ENCODE measurements around the gene SIX3. TPM values are rescaled to one million over a fixed set of nuclear protein-coding genes. Genes with fewer than 3 reads are reported as not detected.
A peak's percentile ranks its signal among the peaks of the same experiment; 100 is the strongest.

Gene SIX3
- total RNA-seq, 1 donor from 2014 or later = not detected

DNA sequence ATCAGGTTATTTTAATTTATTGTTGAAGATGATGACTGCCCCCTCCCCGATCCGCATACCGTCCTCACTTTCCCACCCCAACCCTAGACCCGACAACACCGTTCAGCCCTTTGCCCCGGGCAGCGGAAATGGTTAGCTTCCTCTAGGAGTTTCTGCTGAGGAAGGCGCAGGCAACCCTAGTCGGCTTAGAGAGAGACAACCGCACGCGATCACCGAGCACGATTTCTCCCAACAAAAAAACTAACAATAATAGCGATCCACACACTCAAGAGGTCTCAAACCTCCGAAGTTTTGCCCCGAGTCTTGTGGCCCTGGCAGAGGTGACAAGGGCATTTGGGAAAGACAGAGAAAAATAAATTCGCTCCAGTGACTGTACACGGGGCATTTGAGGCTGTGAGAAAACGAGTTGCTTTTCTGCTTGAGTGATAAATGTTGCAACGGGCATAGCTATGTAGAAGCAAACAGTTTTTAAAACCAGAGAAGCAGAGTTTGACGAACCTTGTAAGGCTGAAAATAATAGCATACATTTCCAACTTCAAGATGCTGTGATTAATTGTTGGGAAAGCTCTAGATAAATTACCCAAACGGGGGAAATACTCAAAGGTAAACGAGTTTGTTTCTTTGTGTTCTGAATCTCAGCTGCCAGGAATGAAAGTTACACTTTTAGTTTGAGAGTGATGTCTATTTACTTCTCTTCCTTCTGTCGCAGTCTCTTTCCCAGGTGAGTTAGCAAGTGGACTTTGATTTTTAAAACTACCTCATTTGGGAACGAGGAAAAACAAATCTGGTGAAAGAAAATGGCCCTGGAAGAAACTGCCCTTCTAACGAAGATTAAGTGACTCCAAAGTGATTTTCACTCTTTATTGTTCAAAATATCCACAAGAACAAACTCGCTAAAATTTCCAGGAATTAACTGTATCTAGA is 11.0 kb upstream of the SIX3 start:
- peak; percentile 48 for DNase-seq (ENCODE audit: low read depth)
- H3K4me3 ChIP-seq (ENCODE audit: low read depth, low read length) = no peak overlapping the region
- TF ChIP-seq, protein P1, sequence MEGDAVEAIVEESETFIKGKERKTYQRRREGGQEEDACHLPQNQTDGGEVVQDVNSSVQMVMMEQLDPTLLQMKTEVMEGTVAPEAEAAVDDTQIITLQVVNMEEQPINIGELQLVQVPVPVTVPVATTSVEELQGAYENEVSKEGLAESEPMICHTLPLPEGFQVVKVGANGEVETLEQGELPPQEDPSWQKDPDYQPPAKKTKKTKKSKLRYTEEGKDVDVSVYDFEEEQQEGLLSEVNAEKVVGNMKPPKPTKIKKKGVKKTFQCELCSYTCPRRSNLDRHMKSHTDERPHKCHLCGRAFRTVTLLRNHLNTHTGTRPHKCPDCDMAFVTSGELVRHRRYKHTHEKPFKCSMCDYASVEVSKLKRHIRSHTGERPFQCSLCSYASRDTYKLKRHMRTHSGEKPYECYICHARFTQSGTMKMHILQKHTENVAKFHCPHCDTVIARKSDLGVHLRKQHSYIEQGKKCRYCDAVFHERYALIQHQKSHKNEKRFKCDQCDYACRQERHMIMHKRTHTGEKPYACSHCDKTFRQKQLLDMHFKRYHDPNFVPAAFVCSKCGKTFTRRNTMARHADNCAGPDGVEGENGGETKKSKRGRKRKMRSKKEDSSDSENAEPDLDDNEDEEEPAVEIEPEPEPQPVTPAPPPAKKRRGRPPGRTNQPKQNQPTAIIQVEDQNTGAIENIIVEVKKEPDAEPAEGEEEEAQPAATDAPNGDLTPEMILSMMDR (conservative IDR thresholded peaks at IDR 0.05; ENCODE audit: low read depth, low read length) = no peak

DNA sequence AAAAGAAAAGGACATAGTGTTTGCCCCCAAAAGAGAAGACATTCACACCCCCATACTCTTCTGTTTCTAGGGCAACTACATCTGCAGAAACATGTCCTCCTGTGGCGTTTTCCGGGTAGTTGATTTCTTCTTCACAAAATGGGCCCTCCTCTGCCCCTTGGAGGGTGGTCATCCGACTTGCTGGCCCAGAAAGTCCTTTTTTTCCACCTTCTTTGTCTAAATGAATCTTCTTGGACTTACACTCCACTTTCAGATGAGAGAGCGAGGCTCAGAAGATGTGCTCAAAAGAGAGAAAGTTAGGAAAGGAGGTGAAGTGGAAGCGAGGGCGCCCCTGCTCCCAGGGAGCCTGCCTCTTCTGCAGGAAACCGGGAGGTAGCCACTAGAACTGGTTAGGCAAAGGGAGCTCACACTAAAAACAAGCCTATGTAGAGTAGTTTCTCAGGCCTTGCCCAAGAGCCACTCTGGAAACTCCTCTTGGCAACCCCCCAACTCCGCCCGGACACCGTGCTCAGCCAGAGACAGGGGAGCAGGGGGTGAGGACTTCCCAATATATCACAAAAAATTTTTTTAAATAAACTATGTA is 10.2 kb upstream of the SIX3 start:
- TF ChIP-seq, protein P1 (conservative IDR thresholded peaks at IDR 0.05; ENCODE audit: low read depth, low read length) = no peak
- no peak for DNase-seq (ENCODE audit: low read depth)

DNA sequence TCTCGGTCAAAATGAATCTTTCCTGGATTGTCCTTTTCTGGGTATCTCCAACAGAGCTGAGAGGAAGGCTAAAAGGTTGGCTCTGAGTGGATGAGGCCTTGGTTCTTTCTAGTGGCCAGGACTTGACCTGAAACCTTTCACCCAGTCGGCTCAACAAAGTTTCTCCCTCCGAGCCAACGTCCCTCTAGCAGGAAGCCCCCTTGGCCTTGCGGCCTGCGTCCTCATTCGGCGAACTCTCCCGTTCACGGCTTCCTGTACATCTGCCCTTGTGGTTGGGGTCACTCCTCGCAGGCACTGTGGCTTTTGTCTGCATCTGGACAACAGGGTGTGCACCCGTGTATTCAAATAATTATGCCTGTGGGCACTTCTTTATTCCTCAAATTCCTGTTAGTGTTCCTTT is 9.4 kb upstream of the SIX3 start:
- no peak for DNase-seq (ENCODE audit: low read depth)
- TF ChIP-seq, protein P1 (conservative IDR thresholded peaks at IDR 0.05; ENCODE audit: low read depth, low read length) = no peak
- H3K4me3 ChIP-seq (ENCODE audit: low read depth, low read length) = no peak overlapping the region

More for the DNA sequence above, 10.2 kb upstream of the SIX3 start:
- no peak overlapping the region for H3K4me3 ChIP-seq (ENCODE audit: low read depth, low read length)

DNA sequence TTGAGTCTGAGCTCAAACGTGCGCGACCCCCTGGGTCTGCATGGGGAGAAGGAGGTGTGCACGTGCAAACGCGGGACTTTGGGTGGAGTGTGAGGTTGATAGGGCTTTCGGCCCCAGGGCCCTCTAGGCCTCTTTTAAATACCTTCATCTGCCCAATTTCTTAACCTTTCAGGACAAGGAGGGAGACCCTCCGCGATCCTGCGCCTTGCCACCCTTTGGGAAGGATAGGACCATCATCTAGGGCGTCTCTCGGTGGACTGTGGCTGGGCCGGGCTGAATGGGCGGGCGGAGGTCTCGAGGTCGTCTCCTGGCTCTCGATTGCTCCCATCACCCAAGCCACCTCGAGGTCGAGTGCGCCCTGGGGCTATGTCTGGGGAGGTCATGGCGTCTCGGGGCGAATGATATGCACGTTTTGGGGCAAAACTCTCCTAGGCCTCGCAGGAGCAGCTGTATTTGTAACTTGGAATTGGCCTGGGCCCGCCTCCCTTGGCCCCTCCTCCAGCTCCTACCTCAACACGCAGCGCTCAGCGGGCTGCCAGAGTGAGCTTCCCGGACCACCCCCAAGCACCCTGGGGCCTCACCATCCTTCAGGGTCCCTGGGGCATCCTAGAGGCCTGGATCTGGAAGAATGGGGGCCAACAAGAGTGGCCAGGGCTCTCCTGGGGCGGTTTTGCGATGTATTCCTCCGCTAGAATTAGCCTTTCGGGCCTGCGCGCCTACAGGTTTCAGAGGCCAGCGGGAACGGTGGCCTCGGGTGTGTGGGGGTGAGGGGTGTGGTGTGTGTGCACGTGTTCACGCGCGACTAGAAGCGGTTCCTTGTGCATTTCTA is 8.7 kb upstream of the SIX3 start:
- TF ChIP-seq, protein P1 (conservative IDR thresholded peaks at IDR 0.05; ENCODE audit: low read depth, low read length) = no peak
- H3K4me3 ChIP-seq (ENCODE audit: low read depth, low read length) = no peak overlapping the region
- no peak for DNase-seq (ENCODE audit: low read depth)

DNA sequence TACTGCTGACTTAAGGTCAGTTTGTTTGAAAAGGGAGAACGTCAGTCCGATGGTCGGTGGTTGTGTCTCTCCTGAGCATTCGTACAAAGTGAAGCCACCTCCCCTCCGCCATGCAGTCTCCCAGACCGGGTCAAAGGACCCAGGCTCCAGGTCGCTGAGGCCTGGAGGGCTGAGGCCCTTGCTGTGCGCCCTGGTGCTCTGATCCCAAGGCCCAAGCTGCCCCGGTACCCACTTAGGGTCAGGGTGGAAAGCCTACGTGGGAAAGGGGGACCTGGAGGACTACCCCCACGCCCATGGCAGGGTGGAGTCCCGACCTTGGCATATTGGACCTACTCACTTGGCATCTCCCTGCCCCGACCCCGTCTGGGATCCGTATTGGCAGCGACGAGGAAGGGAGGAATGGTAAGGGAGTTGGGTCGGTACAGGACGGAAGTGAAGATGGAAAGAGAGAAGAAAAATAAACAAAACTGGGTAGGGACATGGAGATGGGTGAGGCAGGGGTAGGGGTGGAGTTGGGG is 8.0 kb upstream of the SIX3 start:
- TF ChIP-seq, protein P1 (conservative IDR thresholded peaks at IDR 0.05; ENCODE audit: low read depth, low read length) = no peak
- no peak overlapping the region for H3K4me3 ChIP-seq (ENCODE audit: low read depth, low read length)
- no peak for DNase-seq (ENCODE audit: low read depth)

DNA sequence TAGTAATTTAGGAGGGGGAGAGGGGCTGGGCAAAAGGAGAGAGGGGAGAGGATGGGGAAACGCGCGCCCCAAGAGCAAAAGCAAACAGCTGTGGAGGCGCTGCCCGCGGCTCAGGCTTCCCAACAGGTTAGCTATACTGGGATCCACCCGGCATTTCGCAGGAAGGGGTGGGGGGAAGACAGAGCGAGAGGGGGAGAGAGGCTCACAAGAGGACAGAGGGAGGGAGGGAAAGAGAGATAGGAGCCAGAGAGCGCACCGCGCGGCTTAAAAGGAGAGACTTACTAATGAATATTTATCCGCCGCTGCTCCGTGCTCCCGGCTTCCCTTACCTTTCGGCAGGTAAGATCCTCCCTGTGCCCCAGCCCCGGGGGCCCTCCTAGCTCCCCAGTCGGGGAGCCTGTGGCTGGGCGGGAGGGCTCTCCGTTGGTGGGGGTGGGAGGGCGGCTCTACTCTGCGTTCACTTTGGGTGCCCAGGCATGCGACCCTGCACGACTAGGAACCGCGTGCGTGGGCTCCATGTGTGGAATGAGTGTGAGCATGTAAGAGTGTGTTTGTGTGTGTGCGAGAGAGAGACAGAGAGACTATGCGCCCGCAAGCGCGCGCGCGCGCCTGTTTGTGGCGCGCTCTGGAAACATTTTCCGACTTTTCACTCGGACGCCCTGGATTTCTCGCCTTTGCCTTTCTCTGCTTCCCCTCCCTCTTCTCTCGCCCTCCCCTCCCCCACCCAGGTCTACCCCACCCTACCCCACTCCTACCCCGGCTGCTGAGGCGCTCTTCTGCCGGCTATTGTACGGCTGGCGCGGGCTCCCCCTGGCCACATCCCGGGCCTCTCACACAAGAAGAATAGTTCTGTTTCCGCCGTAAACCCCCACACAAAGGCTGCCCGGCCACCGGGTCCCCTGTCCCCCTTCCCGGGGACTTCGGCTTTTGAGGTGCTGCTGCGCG is 7.2 kb upstream of the SIX3 start:
- peak overlapping the region; percentile 43 for H3K4me3 ChIP-seq (ENCODE audit: low read depth, low read length)
- DNase-seq (ENCODE audit: low read depth) = no peak
- TF ChIP-seq, protein P1 (conservative IDR thresholded peaks at IDR 0.05; ENCODE audit: low read depth, low read length) = no peak

Measured in epithelial cell of proximal tubule (primary cell).